ENCODE measurements around the gene SLC12A1.
A peak's percentile ranks its signal among the peaks of the same experiment; 100 is the strongest.

The SLC12A1 gene

DNA sequence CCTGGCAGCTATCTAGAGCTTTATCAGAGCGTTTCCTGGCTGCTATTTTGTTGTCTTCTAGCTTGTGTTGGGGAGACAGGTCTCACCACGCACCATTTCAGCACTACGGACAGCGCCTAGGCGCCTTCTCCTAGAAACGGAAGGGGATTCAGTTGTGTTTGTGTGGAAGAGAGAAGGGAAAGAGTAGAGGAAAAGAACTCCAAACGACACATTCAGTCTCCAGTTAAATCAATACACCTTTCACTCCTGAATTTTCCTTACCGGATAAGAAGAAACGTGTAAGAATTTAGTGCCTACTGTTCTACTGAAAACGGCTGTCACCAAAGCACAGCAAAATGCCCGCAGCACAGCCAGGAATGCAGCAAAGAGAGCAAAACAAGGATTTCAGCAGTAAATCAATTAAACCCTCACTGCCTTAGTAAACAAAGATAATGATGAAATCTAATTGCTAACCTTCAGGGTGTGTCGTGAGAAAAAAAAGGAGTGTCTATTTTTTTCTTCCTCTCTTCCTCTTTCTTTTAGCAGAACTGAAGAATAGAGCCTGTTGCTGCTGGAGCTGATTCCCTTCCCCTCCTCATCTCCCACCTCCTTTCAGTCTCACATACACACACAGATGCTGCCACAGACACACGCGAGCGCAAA is 15.0 kb upstream of the SLC12A1 start:
- Mint-ChIP-seq H3K4me1 (peaks cover 4% of the 10 kb centered on the region), H3K27me3 (ENCODE audit: low read depth) (peaks cover 24% of the 10 kb centered on the region)
- TF ChIP-seq, protein P1, sequence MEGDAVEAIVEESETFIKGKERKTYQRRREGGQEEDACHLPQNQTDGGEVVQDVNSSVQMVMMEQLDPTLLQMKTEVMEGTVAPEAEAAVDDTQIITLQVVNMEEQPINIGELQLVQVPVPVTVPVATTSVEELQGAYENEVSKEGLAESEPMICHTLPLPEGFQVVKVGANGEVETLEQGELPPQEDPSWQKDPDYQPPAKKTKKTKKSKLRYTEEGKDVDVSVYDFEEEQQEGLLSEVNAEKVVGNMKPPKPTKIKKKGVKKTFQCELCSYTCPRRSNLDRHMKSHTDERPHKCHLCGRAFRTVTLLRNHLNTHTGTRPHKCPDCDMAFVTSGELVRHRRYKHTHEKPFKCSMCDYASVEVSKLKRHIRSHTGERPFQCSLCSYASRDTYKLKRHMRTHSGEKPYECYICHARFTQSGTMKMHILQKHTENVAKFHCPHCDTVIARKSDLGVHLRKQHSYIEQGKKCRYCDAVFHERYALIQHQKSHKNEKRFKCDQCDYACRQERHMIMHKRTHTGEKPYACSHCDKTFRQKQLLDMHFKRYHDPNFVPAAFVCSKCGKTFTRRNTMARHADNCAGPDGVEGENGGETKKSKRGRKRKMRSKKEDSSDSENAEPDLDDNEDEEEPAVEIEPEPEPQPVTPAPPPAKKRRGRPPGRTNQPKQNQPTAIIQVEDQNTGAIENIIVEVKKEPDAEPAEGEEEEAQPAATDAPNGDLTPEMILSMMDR (IDR thresholded peaks at IDR 0.05; ENCODE audit: unreplicated experiment in 3 of 3): no peak

DNA sequence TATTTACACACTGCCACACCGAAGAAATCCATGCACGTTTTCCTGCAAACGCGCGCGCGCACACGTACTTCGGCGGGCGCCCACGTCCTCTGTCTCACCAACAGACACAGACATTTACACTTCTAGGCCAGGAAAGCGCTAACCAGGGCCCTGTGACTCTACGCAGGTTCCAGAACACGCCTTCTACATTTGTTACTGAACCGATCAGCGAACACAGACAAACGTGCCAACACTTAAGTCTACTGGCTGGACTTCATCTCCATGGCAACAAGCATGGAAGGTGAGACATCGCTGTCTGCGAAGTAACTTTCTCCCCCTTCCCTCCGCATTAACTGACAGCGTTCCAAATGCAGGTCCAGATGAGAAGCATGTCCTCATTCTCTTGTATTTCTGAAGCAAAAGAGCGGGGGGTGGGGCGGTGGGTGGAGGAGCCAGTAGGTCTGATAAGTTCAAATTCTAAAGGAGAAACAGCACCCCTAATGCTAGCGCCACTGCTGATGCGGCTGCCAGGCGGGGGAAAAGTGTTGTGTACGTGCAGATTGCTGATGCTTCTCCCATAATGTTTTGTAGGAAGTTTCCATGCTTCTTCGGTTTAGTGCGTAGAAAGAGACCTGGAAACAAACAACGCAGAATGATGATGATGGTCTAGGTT is 14.4 kb upstream of the SLC12A1 start, which contains the start of gene CTXN2:
TSS of gene CTXN2 (plus strand) at position 92 of the 652 bp plus-strand sequence. CDS start 9,636 bp downstream, outside the sequence.
- Mint-ChIP-seq H3K9me3 (no peaks in the 10 kb centered on the region), H3K27ac (no peak within 1 kb of the TSS), H3K4me1 (peaks cover 4% of the 10 kb centered on the region), H3K27me3 (ENCODE audit: low read depth) (peaks cover 24% of the 10 kb centered on the region), H3K4me3 (peak within 1 kb of the TSS; percentile 62 to 75 (median 73)), H3K36me3 (ENCODE audit: low read depth) (no peaks in the 10 kb centered on the region)
- TF ChIP-seq, protein P1 (IDR thresholded peaks at IDR 0.05; ENCODE audit: unreplicated experiment in 3 of 3): no peak

More for the DNA sequence above, 15.0 kb upstream of the SLC12A1 start:
- Mint-ChIP-seq H3K9me3 (no peaks in the 10 kb centered on the region), H3K36me3 (ENCODE audit: low read depth) (no peaks in the 10 kb centered on the region), H3K27ac (no peak overlapping the region), H3K4me3 (peak overlapping the region; percentile 62 to 75 (median 73))

DNA sequence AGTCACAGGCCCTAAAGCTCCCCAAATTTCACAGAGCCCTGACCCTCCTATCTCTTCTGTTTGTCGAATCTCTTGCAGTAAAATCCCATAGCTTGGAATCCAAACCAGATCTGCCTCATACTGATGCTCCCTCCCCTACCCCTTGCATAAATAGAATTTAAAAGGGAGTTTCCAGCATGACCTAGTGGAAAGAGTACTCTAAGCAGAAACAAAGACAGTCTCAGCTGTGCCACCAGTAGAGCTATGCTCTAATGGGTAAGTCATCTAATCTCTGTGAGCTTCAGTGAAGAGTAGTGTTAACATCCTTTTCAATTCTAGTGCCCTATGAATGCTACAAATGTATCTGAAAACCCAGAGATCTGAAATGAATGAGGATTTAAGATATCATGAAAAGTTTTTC is 4.0 kb upstream of the SLC12A1 start:
- TF ChIP-seq, protein P1 (IDR thresholded peaks at IDR 0.05; ENCODE audit: unreplicated experiment in 3 of 3): no peak
- Mint-ChIP-seq H3K4me1 (no peaks in the 10 kb centered on the region), H3K36me3 (ENCODE audit: low read depth) (no peaks in the 10 kb centered on the region), H3K9me3 (no peaks in the 10 kb centered on the region), H3K27me3 (ENCODE audit: low read depth) (peaks cover 14% of the 10 kb centered on the region), H3K27ac (no peak overlapping the region), H3K4me3 (no peak overlapping the region)

DNA sequence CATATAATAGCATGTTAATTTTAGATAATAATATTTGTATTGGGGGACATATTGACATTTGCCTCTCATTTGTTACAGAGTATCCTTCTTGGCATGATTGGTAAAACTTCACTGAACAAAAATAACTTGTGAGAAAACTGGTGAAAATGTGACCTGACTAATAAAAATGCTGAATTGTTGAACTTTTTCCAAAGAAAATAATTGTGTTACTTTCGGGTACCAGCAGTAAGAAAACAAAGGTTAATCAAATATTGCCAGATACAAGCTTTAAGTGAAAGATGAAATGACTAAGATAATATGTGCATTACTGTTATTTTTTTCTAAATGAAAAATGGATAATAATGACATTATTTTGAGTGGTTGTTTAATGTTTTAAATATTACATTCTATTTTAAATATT is 15.2 kb downstream of the SLC12A1 start:
- peak overlapping the region in 1 of 3 experiments; percentile 42 for H3K27ac Mint-ChIP-seq
- no peaks in the 10 kb centered on the region for H3K9me3 Mint-ChIP-seq
- no peak overlapping the region for H3K4me3 Mint-ChIP-seq
- H3K4me1 Mint-ChIP-seq: peaks cover 5% of the 10 kb centered on the region
- H3K36me3 Mint-ChIP-seq (ENCODE audit: low read depth): no peaks in the 10 kb centered on the region
- TF ChIP-seq, protein P1 (IDR thresholded peaks at IDR 0.05; ENCODE audit: unreplicated experiment in 3 of 3): no peak
- H3K27me3 Mint-ChIP-seq (ENCODE audit: low read depth): no peaks in the 10 kb centered on the region

DNA sequence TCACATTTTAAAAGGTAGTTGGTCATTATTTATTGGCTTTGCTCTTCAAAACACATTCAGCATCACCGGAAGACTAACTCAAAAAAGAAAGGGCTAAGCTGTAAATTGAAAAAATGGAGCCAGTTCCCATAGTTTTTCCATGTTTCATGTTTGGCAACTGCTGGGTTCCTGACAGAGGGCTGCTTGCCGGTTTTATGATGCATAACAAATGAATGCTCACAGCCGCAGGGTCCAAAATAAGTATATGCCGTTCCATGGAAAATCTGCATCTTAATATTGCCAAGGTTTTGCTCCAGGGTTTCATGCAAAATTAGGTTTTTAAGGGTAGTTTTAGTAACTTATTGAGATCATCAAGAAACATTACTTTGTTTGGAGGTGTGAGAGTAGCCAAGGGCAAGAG is 15.8 kb downstream of the SLC12A1 start:
- H3K36me3 Mint-ChIP-seq (ENCODE audit: low read depth): no peaks in the 10 kb centered on the region
- H3K27ac Mint-ChIP-seq: peak overlapping the region in 1 of 3 experiments; percentile 60
- H3K27me3 Mint-ChIP-seq (ENCODE audit: low read depth): no peaks in the 10 kb centered on the region
- H3K9me3 Mint-ChIP-seq: no peaks in the 10 kb centered on the region
- H3K4me1 Mint-ChIP-seq: peaks cover 5% of the 10 kb centered on the region
- TF ChIP-seq, protein P1 (IDR thresholded peaks at IDR 0.05; ENCODE audit: unreplicated experiment in 3 of 3): no peak
- no peak overlapping the region for H3K4me3 Mint-ChIP-seq

Measured in nephron (organoid).